ENCODE measurements around the gene RNPEP.
A peak's percentile ranks its signal among the peaks of the same experiment; 100 is the strongest.

Gene RNPEP

GRCh38 chr1:201941420-201942128 lies 40.9 kb upstream of the RNPEP start:
- TF ChIP-seq CTCF (IDR thresholded peaks at IDR 0.05), result no peak

- TF ChIP-seq CTCF (IDR thresholded peaks at IDR 0.05), result no peak
These were observed 40.3 kb upstream of the RNPEP start for GRCh38 chr1:201942129-201942495.

- TF ChIP-seq CTCF (IDR thresholded peaks at IDR 0.05), result no peak
These were observed 38.4 kb upstream of the RNPEP start for GRCh38 chr1:201944002-201944401.

- no peak for TF ChIP-seq CTCF (IDR thresholded peaks at IDR 0.05)
These were observed 37.8 kb upstream of the RNPEP start for GRCh38 chr1:201944639-201945038.

- peak; percentile 53; the same call in 1 of the 2 replicates for TF ChIP-seq CTCF (IDR thresholded peaks at IDR 0.05)
These were observed 37.3 kb upstream of the RNPEP start for GRCh38 chr1:201945157-201945556.

- no peak for TF ChIP-seq CTCF (IDR thresholded peaks at IDR 0.05)
These were observed 36.6 kb upstream of the RNPEP start for GRCh38 chr1:201945863-201946223.

GRCh38 chr1:201946224-201946908 lies 36.1 kb upstream of the RNPEP start, which contains the start of gene LMOD1:
Gene LMOD1, minus strand, starts transcription at chr1:201946548. Its CDS starts 208 bp downstream, at chr1:201946340.
- TF ChIP-seq CTCF (IDR thresholded peaks at IDR 0.05), result no peak
